Cerebellar cortex (tissue), 1 donor: ENCODE results near the gene SNX15.

Experiments used
- DNase-seq: peaks from one replicate; pipeline ENCODE4 v3.0.0-alpha.2; 2015; ENCODE audit warnings: low spot score

The SNX15 gene

DNA sequence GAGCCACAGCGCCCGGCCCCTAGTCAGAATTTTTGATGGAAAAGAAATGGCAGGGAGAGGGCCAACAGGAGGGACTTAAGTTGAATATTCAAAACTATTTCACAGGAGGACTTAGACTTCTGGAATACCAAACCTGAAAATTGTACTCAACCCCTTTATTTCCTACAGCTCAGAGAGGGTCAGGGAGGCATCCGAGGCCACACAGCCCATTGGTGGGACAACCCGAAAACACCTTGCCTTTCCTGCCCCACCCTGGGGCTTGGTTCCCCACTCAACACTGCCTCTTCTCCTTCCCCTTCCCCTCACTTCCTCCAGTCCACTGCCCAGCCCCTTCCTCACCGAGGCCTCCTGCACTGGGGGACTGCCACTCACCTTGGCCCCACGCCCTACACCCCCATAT lies 29.8 kb downstream of the SNX15 start:
- no peak for DNase-seq

DNA sequence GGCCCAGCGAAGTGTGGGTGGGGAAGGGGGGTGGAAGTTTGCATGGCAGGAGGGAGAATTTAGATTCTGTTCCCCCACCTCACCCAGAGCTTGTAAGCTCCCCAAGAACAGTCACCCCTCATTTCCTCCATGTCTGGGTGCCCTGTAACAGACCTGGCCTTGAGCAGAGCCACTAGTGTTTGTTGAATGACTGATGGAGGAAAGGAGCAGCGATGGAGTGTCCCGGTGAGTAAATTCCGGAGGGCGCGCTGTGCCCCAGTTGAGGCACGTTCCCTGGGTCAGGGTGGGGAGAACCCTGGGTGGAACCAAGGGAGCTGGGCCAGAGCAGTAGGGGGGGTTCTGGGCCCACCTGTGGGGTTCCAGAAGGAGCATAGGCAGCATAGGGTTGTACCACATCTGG lies 30.3 kb downstream of the SNX15 start:
- no peak for DNase-seq

DNA sequence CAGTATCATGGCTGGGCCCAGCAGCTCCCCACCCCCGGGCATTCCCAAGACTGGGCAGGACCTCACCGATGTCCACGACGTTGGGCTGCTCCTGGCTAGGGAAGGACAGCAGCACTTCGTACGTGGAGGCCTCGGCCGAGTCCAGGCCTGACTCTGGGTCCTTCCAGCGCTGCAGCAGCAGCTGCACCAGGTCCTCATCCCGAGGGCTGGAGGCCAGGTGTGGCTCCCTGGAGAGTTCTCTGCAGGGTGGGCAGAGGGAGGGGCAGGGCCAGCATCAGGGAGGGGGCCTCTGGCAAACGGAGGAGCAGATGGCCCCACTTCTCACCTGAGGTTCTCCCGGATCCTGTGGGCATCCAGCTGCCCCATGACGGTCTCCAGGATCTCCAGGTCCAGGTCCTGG lies 30.8 kb downstream of the SNX15 start:
- no peak for DNase-seq

DNA sequence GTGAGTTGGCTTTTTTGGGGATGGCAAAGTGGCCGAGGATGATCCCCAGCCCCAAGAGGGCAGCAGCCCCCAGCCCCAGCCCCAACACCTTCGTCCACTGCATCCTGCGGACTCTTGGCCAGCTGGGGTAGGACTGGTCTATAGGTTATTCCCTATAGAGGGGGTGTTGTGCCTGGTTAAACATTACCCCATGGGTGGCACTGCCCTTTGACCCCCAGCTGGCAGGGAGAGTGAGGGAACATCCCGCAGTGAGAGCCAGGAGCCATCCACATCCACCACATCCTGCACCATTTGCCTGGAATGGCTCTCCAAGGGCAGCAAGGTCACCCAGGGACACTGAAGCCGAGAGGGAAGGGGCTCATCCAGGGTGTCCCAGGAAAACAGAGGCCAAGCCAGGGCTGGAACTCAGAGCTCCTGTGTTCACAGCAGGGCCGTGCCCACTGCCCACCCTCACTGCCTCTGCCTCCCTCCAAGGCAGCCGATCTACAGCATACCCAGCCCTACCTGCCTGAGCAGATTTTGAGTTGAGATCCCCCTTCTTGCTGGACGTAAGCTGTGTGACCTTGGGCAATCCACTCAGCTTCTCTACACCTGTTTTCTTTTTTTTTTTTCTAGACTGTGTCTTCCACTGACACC lies 31.3 kb downstream of the SNX15 start, which contains the start of gene NAALADL1:
TSS of gene NAALADL1 (minus strand) at position 135 of the 636 bp plus-strand sequence. CDS start at position 103, 32 bp downstream.
- no peak for DNase-seq

DNA sequence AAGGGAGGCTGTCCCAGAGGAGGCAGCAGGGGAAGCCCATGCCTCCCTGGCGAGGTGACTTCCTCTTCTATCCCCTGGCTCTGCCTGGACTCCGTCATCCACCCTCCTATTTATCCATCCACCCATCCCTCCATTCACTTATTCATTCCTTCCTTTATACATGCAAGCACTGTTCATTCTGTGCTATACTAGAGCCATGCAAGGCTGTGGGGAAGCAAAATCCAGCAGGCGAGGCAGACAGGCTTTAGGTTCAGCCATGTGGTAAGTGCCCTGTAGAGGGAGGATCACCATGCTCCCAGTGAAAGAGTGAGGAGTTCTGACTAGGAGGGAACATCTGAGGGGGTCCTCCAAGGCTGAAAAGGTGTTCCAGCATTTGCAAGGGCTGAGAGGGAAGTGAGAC lies 32.3 kb downstream of the SNX15 start:
- DNase-seq = no peak

DNA sequence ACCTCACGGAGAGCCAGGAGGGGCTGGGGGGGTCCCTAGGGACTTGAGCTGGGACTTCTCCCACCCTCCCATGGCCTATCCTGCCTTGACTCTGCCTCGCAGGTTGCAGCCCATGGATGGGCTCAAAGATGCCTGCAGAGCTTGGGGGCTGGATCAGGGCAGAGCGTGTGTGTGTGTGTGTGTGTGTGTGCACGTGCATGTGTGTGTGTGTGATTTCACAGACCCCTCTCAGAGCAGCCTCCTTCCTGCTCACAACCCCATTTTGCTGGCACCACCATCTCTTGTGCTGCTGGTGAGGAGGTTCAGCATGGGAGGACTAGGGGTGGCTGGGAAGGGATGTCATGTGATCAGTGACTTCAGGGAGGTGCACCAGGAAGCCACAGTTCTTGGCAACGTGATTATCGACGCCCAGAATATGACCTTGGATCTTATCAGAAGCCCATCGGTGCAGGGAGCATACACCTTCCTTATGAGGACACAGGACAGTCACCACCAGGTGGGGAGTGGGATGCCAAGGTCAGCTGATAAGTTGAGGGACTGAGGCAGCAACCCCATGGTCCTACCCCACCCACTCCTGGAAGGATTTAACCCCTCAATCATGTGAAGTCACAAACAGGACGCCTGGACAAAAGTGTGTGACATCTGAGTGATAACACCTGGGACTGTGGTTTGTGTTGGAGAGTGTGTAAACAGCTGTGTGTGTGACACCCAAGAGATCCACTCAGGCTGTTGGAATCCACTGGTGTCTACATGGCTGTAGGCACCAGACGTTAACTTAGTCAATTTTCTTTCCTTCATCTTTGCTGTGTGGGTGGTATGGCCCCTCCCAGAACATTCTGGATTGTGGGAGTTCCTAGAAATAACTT lies 33.0 kb downstream of the SNX15 start:
- DNase-seq = no peak

DNA sequence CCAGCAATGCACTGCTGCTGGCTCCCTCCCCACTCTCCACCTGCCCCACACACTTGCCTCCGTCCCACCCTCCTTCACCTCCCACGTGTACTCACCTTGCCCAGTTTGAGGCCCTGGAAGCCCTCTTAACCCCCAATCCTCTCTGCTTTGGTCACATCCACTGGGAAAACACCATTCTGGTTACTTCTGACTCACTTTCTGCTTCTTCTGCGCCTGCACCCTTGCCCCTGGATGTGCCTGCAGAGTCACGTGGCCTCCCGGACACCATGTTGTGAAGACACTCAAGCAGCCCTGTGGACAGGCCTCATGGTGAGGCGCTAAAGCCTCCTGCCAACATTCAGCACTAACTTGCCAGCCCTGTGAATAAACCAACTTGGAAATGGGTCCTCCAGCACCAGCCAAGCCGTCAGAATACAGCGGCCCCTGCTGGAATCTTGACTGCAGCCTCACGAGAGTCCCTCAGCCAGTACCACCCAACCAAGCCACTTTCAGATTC lies 33.7 kb downstream of the SNX15 start:
- DNase-seq = peak; percentile 32

DNA sequence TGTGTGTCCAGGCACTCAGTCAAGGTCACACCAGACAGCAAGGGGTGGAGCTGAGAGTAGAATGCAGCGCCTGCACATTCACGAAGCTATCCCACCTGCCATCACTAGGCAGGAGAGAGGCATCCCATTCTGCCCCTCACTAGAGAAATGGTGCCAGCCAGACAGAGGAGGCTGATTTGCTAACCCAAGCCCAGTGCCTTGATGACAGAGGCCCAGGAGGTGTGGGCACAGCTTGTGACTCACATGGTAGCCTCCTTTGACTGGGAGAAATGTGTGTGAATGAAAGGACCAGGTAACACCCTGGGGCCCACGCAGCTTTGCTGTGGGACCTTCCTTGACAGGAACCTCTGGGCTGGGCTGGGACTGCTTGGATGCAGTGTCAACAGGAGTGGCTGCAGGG lies 36.3 kb downstream of the SNX15 start:
- DNase-seq = no peak

DNA sequence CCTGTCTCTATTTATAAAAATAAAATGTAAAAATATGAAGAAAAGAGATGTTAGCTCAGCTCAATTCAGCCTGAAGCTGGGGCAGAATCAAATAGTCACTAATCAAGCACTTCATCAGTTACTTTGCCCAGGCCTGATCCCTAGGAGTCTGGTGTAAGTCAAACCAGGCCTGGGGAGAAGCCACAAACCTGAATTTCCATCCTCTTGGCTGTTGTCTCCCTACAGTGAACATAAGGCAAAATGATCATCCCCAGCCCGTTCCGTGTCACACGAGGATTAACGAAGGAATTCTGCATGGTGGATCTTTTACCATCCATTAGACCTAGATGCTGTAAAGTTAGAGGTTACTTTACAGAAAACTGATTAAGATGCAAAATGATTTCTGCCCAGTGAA lies 37.6 kb downstream of the SNX15 start:
- DNase-seq = no peak

DNA sequence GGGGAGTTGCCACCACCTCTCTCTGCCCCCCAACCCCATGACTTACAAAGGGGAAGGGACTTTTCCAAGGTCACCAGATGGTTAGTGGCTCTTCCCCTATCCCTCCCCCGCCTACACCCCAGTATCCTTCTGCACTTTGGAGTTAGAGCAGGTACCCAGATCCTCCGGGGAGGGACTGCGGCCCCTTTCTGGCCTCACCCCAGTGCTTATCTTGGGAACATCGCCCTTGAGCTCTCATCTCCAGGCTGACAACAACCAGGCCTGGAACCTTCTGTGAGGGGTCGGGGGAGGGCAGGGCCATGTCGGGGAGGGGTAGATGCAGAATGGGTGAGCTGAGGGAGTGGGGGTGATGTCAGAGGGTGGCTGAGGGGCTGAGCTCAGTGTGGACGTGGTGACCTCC lies 38.6 kb downstream of the SNX15 start:
- no peak for DNase-seq

DNA sequence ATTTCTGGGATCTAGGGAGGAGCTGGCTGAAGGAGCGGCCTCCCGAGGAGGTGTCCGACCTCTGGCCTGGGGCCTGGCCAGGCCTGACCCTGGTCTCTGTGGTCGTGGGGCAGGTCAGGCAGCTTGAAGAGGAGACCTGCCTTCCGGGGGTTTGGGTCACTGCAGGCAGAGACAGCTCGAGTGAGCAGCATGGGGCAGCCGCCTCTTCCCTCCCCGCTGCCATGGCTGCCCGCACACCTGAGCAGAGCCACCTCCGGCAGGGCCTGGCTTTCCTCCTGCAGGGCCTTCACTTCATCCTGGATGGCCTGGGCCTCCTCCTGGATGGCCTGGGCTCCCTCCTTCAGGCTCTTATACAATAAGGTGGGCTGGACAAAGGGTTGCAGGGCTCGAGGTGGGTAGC lies 39.1 kb downstream of the SNX15 start:
- no peak for DNase-seq

DNA sequence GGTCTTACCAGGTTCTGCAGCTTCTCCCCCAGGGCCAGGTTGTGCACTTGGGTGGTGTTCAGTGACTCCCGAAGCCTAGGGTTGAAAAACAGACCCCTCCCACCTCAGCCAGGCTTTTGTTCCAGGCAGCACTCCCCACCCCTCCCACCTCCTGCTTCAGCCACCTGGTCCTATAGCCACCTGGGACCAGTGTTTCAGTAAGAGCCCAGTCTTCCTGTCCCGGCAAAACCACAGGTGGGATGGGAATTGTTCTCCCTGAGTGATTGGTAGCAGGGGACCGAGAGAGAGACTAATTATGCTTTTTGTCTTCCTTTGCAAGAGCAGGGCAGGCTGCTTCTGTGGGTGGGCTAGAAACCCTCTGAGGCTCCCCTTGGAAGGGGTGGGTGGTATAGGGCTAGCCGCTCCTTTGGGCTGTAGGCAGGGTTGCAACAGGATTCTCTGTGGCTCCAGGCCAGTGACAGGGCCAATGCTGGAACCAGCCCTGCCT lies 39.6 kb downstream of the SNX15 start:
- DNase-seq = no peak

DNA sequence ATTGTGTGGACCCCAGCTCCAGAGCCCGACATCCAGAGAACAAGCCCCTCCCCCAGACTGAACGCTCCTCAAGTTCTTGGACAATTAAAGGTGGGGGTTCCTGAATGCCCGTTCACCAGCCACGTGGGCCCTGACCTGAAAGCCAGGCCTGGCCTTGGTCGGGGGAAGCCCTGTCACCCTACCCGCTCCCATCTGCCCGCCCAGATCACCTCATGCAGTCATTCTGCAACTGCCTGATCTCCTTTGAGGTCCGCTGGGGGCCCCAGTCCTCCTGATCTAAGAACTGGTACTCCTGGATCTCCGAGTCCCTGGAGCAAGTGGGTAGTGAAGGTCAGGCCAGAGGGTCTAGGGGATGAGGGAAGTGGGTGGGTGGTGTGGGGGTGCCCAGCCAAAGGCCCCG lies 40.2 kb downstream of the SNX15 start:
- no peak for DNase-seq

DNA sequence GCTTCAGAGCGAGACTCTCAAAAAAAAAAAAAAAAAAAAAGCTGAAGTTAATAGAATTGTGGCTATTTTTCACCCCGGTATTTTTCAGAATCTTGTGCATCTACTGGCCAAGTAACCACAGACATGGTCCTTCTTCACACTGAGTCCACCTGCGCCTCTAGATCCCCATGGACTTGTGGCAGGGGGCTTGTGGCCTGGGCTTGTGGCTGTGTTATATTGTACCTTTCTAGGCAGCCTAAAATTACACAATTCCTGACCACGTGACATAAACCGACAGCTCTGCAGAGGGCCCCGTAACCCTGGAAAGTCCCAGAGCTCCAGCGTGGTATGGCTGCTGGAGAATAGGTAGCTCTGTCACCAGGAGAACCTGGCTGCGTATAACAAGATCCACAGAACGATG lies 42.0 kb downstream of the SNX15 start:
- DNase-seq = no peak

DNA sequence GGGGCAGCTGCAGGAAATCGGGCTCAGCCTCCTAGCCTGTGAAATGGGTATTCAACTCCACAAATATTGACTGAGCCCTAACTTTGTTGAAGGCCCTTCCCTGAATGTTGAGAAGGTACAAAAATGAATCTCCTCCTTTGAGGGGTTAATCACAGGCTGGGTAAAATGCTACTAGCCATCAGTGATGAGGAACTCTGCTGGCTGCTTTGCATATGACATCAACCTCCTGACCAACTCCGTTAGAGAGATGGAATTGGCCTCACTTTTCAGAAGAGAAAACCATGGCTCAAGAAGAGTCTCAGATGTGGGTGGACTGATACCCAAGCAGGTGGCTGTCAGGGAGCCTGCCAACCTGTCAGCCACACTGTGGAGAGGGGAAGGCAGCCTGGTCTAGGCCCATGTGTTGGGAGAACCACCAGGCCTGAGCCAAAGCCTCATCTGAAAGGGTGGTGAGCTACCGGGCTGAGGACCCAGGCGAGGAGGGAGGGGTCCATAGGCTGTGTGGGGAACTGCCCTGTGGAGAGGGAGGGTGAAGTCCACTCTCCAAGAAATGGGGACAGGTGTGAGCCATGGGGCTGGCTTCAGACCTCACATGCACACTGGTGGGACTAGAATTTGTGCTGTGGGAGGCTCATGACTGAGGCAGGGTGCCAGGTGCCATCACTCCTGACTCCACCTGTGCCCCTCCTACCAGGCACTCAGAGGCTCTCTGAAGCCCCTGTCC lies 44.8 kb downstream of the SNX15 start:
- DNase-seq = no peak

DNA sequence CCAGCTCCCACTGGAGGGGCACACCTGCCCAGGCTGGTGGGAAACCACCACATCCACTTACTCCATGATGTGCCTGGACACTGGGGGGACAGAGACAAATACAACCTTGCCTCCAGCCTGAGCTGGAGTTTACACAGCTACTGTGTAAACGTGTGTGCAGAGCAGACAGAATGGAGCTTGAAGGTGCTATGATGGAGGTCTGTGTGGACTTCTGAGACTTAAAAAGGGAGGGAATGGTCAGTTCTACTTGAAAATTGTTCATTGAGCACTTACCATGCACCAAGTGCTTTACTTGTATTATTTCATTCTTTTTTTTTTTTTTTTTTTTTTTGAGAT lies 45.4 kb downstream of the SNX15 start:
- DNase-seq = no peak

DNA sequence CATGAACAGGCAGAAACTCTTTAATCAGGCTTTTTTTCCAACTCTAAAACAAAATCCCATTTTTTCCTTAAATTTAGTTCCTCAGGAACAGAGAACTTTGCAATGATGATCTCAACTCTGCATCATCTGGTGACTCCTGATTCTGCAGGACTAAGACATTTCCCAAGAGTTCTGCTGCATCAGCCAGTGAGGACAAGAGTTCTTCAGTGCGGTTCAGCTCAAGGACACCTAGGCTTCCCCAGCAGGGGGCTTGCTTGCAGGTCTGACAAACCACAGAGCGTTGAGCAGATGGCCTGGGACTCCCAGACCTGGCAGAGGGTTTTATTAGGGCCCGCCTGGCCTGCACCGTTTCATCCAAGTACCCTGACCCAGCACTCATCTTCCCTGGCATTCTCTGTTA lies 50.2 kb downstream of the SNX15 start:
- peak; percentile 26 for DNase-seq

DNA sequence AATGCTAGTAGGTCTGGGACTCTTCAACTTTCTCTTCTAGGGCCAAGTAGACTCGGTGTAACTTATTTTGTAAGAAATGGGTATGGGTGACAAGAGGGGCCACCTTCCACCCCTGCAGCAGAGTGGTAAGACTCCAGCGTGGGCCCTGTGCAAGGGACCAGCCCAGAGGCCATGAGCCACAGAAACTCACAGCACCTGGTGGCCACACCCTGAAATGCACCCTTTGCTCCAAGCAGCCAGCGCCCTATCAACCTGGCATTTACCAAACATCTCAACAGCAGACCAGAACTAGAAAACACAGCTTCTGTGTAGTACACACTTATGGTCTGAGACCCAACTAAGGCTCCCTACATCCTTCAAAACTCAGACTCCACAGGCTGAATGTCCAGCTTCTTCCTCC lies 50.9 kb downstream of the SNX15 start:
- peak; percentile 45 for DNase-seq

DNA sequence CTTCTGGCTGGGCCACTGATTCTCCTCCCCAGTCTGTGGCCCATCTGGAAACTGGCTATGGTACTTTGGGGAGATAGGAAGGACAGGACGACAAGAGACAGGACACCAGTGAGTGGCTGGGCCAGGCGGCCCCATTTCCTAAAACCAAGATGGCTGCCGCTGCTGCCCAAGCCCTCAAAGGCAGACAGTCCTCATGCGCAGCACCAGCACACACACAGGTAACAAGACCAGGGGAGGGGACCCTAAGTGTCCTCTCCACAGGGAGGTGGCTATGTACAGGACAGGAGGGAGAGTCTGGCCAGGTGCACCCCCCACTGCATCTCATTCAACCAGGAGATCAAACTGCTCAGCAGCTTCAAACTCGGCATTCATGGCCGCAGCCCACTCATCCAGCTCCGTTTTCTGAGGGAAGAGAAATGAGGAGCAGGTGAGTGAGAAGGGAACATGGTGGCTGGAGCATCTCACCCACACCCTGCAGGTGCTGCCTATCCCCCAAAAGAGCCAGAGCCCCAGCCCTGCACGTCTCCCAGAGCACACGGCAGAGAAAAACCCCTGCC lies 51.6 kb downstream of the SNX15 start:
- no peak for DNase-seq

DNA sequence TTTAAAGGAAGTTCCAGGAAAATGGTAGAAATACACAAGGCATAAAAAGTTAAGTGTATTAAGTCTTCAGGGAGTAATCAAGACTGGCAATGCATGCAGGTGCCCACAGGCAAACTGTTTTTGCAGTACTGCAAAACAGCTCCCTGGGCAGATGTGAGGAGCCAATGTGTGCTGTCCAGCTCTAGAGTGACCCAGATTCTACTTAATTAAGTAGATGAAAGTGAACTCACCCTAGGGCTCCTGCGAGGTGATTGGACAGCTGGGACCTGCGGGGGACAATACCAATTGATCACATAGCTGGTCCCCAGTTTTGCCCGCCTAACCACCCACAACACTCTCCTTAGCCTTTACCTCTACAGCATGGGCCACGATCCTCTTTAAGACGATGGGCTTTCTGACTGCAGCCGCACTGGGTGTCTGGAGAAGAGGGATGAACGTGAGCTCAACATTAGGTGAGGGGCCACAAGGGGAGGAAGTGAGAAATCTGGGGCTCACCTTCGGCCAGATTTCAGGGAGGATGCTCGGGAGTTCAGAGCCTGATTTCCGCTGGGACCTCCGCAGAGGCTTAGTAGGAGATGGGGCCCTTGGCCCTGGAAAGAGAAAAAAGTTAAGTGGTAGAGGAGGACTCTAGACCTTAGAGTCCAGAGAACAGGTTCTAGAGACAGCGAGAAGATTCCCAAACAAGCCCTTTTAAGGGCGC lies 56.0 kb downstream of the SNX15 start:
- no peak for DNase-seq

DNA sequence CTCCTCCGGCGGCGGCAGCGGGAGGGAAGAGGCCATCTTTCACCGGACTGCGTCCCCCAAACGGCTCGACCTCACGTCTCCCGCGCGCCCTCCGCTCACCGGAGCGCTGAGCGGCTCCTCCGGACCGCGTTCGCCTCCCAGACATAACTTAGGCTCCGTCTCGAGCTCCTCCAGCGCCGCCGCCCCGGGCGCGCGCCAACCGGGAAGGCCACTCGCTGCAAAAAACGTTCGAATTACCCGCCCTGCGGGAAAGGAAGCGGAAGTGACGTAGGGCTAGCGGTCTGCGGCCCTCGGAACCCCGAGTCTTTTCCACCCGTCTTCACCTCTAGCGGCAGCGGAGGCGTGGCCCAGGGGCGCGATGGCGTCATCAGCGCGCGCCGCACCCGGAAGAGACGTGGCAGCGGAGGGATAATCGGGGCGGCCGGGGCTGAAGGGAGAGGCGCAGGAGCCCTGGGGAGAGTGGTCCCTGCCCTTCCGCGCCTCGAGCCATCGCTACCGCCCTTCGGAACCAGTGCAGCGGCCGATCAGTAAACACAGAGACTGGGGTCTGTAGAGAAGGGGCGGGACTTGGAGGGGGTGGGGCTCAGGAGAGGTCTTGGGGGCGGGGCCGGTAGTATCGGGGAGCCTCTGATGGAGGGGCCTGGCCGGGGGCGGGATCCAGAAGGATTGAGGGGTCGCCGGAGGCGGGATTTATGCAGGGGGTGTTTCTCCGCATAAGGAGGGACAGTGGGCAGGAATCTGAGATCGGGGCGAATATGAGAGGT lies 56.8 kb downstream of the SNX15 start, which contains the start of the genes CDCA5 and ZFPL1:
TSS of gene CDCA5 (minus strand) at position 207 of the 764 bp plus-strand sequence. CDS start at position 145, 62 bp downstream.
TSS of gene ZFPL1 (plus strand) at position 389 of the 764 bp plus-strand sequence. CDS start 477 bp downstream, outside the sequence.
- peak; percentile 94 for DNase-seq
